IMR-90 (cell line): ENCODE results near the gene MEGF9. TPM values are rescaled to one million over a fixed set of nuclear protein-coding genes. Genes with fewer than 3 reads are reported as not detected.

Experiments used
- ATAC-seq: fragments of 200-7000 bp; cut with Tn5 transposase; 2 replicates; pipeline ENCODE4 v1.9.1; 2020; ENCODE audit warnings: low read depth, mild to moderate bottlenecking, moderate library complexity
- BruUV-seq: library from RNA; stranded (reverse); fragments of 400-500 nt; replicated peaks from 2 replicates; lab custom pipeline; 2021; lab: Mats Ljungman, UMichigan
- CTCF ChIA-PET: fragments of 300-600 bp; formaldehyde crosslinking; extraction: SDS; loops from one replicate; lab custom pipeline; 2021; ENCODE audit warnings: antibody characterized with exemption; lab: Yijun Ruan, JAX
- POLR2A ChIA-PET: fragments of 300-600 bp; sonication (Branson Sonifier 250); formaldehyde crosslinking; loops from one replicate; lab custom pipeline; 2022; ENCODE audit warnings: antibody characterized with exemption; ENCODE audit not compliant: unreplicated experiment; lab: Charles Lee
- DNase-seq: peaks from one replicate; pipeline ENCODE4 v3.0.0; 2013
- H2AFZ ChIP-seq: replicated peaks from 2 replicates; pipeline ENCODE3; 2013; ENCODE audit warnings: low read length, mild to moderate bottlenecking; ENCODE audit not compliant: poor library complexity
- H2AK5ac ChIP-seq: 2 replicates; pipeline ENCODE4 v1.6.1; 2013; ENCODE audit warnings: low read depth, low read length, inconsistent platforms
- H2AK9ac ChIP-seq: replicated peaks from 2 replicates; pipeline ENCODE3; 2013; ENCODE audit warnings: mild to moderate bottlenecking, low read depth, low read length, moderate library complexity; ENCODE audit not compliant: poor library complexity
- H2BK120ac ChIP-seq: 2 replicates; pipeline ENCODE4 v1.6.1; 2013; ENCODE audit warnings: low read depth, low read length, inconsistent platforms
- H2BK15ac ChIP-seq: 3 replicates; pipeline ENCODE4 v1.6.1; 2013; ENCODE audit warnings: low read depth, low read length, inconsistent platforms
- H2BK20ac ChIP-seq: 2 replicates; pipeline ENCODE4 v1.6.1; 2013; ENCODE audit warnings: low read depth, mild to moderate bottlenecking, inconsistent platforms, low read length, moderate library complexity
- H2BK5ac ChIP-seq: 2 replicates; pipeline ENCODE4 v1.6.1; 2013; ENCODE audit warnings: mild to moderate bottlenecking, low read depth, low read length, inconsistent platforms; ENCODE audit not compliant: poor library complexity, severe bottlenecking
- H3K14ac ChIP-seq: replicated peaks from 2 replicates; pipeline ENCODE4 v1.6.1; 2013; ENCODE audit warnings: low read depth, low read length, inconsistent platforms
- H3K18ac ChIP-seq: 2 replicates; pipeline ENCODE4 v1.6.1; 2013; ENCODE audit warnings: low read depth, low read length, control low read depth
- H3K23ac ChIP-seq: 2 replicates; pipeline ENCODE4 v1.6.1; 2013; ENCODE audit warnings: low read depth, low read length, inconsistent platforms
- H3K27ac ChIP-seq: 2 replicates; pipeline ENCODE4 v1.5.1; 2013; ENCODE audit warnings: mild to moderate bottlenecking, control low read depth, low read length; ENCODE audit not compliant: insufficient read depth
- H3K27me3 ChIP-seq: 2 replicates; pipeline ENCODE4 v1.6.1; 2013; ENCODE audit warnings: low read length; ENCODE audit not compliant: control insufficient read depth, insufficient read depth
- H3K36me3 ChIP-seq: 2 replicates; pipeline ENCODE4 v1.6.1; 2013; ENCODE audit warnings: low read length, mixed read lengths; ENCODE audit not compliant: control insufficient read depth, insufficient read depth
- H3K4ac ChIP-seq: 2 replicates; pipeline ENCODE4 v1.6.1; 2013; ENCODE audit warnings: low read depth, low read length, inconsistent platforms
- H3K4me1 ChIP-seq: 2 replicates; pipeline ENCODE4 v1.6.1; 2013; ENCODE audit warnings: low read length, mixed read lengths; ENCODE audit not compliant: control insufficient read depth, insufficient read depth
- H3K4me2 ChIP-seq: 2 replicates; pipeline ENCODE4 v1.6.1; 2013; ENCODE audit warnings: low read depth, mild to moderate bottlenecking, control low read depth, low read length, moderate library complexity
- H3K4me3 ChIP-seq: 2 replicates; pipeline ENCODE4 v1.5.1; 2013; ENCODE audit warnings: low read depth, mild to moderate bottlenecking, control low read depth, low read length, moderate library complexity; ENCODE audit not compliant: insufficient read depth
- H3K56ac ChIP-seq: 2 replicates; pipeline ENCODE4 v1.6.1; 2013; ENCODE audit warnings: low read length, inconsistent platforms; ENCODE audit not compliant: insufficient read depth; ENCODE audit errors: extremely low read depth
- H3K79me1 ChIP-seq, 2 experiments: 2 replicates each; pipeline ENCODE4 v1.6.1; 2013; ENCODE audit warnings: low read length in 2 of 2, inconsistent platforms in 1 of 2, low read depth in 1 of 2
- H3K9ac ChIP-seq: 2 replicates; pipeline ENCODE4 v1.6.1; 2013; ENCODE audit warnings: low read depth, low read length, control low read depth
- H3K9me1 ChIP-seq: 2 replicates; pipeline ENCODE4 v1.6.1; 2013; ENCODE audit warnings: low read length, inconsistent platforms; ENCODE audit not compliant: insufficient read depth
- H3K9me3 ChIP-seq: 2 replicates; pipeline ENCODE4 v1.6.1; 2013; ENCODE audit warnings: low read length; ENCODE audit not compliant: control insufficient read depth, insufficient read depth
- H4K20me1 ChIP-seq: 2 replicates; pipeline ENCODE4 v1.6.1; 2013; ENCODE audit warnings: low read length, inconsistent platforms; ENCODE audit not compliant: insufficient read depth
- H4K5ac ChIP-seq: 2 replicates; pipeline ENCODE4 v1.6.1; 2013; ENCODE audit warnings: mild to moderate bottlenecking, low read depth, low read length, control low read depth
- H4K8ac ChIP-seq, 2 experiments: 2 replicates each; pipeline ENCODE4 v1.6.1; 2013; ENCODE audit warnings: low read depth in 2 of 2, low read length in 2 of 2, control low read depth in 1 of 2, inconsistent platforms in 1 of 2
- H4K91ac ChIP-seq: 2 replicates; pipeline ENCODE4 v1.6.1; 2013; ENCODE audit warnings: low read depth, low read length, inconsistent platforms; ENCODE audit not compliant: insufficient read depth
- CEBPB ChIP-seq: IDR thresholded peaks from 2 replicates; pipeline ENCODE4 v1.6.1; 2012; ENCODE audit warnings: low read depth, low read length, improper control_type of control experiment
- CHD1 ChIP-seq: IDR thresholded peaks from 2 replicates; pipeline ENCODE4 v1.6.1; 2012; ENCODE audit warnings: low read depth, low read length, improper control_type of control experiment
- NFE2L2 ChIP-seq: fragments of 150-350 bp; IDR thresholded peaks from 2 replicates; pipeline ENCODE4 v1.6.1; 2016; ENCODE audit warnings: low read depth, mild to moderate bottlenecking, low read length
- POLR2A ChIP-seq: IDR thresholded peaks from 2 replicates; pipeline ENCODE4 v1.6.1; 2012; ENCODE audit warnings: mild to moderate bottlenecking, low read depth, low read length
- WGBS, 2 experiments: methylation state at CpG; one replicate each; pipeline versions ENCODE4 v1.1.5 to v1.1.7; 2013; ENCODE audit warnings: missing lambda C conversion rate in 2 of 2; ENCODE audit not compliant: insufficient read length in 1 of 2; ENCODE audit errors: extremely low coverage in 2 of 2; 5-methylcytosine and 5-hydroxymethylcytosine counted together
- dilution Hi-C: fragments of 300-500 bp; cut with HindIII; formaldehyde crosslinking; loops from one replicate; pipeline ENCODE4 v1.14.3; 2018; ENCODE audit warnings: low sequenced_read_pairs; ENCODE audit not compliant: unreplicated experiment
- in situ Hi-C: fragments of 300-500 bp; cut with MboI; formaldehyde crosslinking; loops from 3 replicates; pipeline ENCODE4 v1.14.3; 2019; ENCODE audit warnings: low sequenced_read_pairs, inconsistent platforms, mixed read lengths
- intact Hi-C: fragments of 100-400 bp; cut with micrococcal nuclease; formaldehyde crosslinking; loops from 2 replicates; pipeline ENCODE4 v1.10.0; 2022
- polyA plus RNA-seq, 3 experiments: library from polyadenylated mRNA; depleted of rRNA; stranded (reverse); fragments of >200 nt; gene quantifications; 2 replicates each; pipeline ENCODE4 v1.2.3, GENCODE V29; 2012; ENCODE audit warnings: low replicate concordance in 1 of 3
- total RNA-seq: library from RNA; depleted of rRNA; stranded (reverse); fragments of >200 nt; gene quantifications from 2 replicates; pipeline ENCODE4 v1.2.3, GENCODE V29; 2012

Gene MEGF9
- total and polyA plus RNA-seq, 2 of the 4 experiments (the other 2 are of a cell fraction) = 3.4 TPM

DNA sequence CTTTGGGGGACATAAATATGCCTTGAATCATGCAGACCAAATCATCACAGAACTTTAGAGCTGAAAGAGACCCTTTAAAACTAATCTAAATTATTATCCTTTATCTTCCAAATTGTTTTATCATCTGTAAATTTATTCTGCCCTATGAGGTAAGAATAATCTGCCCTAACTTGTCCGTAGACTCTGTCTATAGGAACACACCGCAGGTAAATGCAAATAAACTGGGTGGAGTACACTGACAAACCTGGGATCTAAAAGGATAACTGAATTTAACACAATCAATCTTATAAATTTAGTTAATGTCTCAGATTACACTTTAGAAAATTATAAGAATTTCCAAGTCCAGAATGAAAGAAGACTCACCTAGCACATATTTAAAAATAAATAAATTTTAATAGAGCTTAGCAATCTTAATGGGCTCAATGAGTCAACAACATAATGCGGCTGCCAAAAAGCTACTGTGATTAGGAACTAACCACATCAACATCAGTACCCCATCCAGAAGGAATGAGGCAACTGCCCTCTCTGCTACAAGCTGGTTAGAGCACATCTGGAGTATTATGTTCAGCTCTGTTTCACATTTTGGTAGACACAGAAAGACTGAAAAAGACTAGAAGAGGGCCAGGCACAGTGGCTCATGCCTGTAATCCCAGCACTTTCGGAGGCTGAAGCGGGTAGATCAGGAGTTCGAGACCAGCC lies 5.6 kb downstream of the MEGF9 start:
- H4K20me1 ChIP-seq = no peaks in the 10 kb centered on the region
- no peak overlapping the region for H3K27ac ChIP-seq
- H3K27me3 ChIP-seq = no peaks in the 10 kb centered on the region
- intact Hi-C loops (no loop called here), dilution Hi-C loops (no loop called here), in situ Hi-C loops (no loop called here)
- no peak overlapping the region for H2BK120ac ChIP-seq
- DNase-seq (peak; percentile 76), ATAC-seq (peak; percentile 35; the same call in 1 of the 2 replicates)
- H3K4me1 ChIP-seq = peaks cover 5% of the 10 kb centered on the region
- H3K56ac ChIP-seq = no peak overlapping the region
- no TSS peak for BruUV-seq
- no peak overlapping the region for H3K23ac ChIP-seq
- H4K8ac ChIP-seq = no peak overlapping the region; a peak in 1 of 4 replicates
- peak; percentile 62 for TF ChIP-seq CEBPB
- no peak for TF ChIP-seq CHD1
- TF ChIP-seq NFE2L2 = no peak
- no peak for TF ChIP-seq POLR2A
- no peak overlapping the region; the same call in 1 of the 2 replicates for H3K4me2 ChIP-seq
- H3K79me1 ChIP-seq = peaks cover 16 to 50% of the 10 kb centered on the region in 2 experiments; a peak in 3 of 4 replicates
- H3K9me3 ChIP-seq = no peaks in the 10 kb centered on the region
- no peak overlapping the region for H3K18ac ChIP-seq
- no peak overlapping the region; the same call in 1 of the 2 replicates for H3K14ac ChIP-seq
- no peak overlapping the region for H2AK5ac ChIP-seq
- no peaks in the 10 kb centered on the region for H3K36me3 ChIP-seq
- no peak overlapping the region for H2BK20ac ChIP-seq
- H2BK15ac ChIP-seq = no peak overlapping the region
- H3K9ac ChIP-seq = no peak overlapping the region
- H3K4ac ChIP-seq = no peak overlapping the region
- no peak overlapping the region for H4K5ac ChIP-seq
- 100% methylated on average over 3 of the region's 6 CpGs; no CpG with 5 or more reads in 1 of the 2 experiments for WGBS, 2 experiments
- no peak overlapping the region for H2AK9ac ChIP-seq
- no peak overlapping the region for H4K91ac ChIP-seq
- H3K4me3 ChIP-seq = no peak overlapping the region
- H3K9me1 ChIP-seq = peaks cover 3% of the 10 kb centered on the region; the same call in 1 of the 2 replicates
- no peak overlapping the region for H2BK5ac ChIP-seq
- CTCF ChIA-PET = no interaction called here
- H2AFZ ChIP-seq = no peak overlapping the region
- POLR2A ChIA-PET = interaction anchor here (0.6 kb wide), 2 partner anchors 9 to 15 kb away, joined by 3 to 6 read pairs; no protein-coding TSS in a partner anchor
